ENCODE measurements around the gene DOCK9.

GRCh38 chr13:99022941-99023340, 45.1 kb upstream of the DOCK9 start:
- no peak for TF ChIP-seq CTCF (conservative IDR thresholded peaks at IDR 0.05 in 1 of 2, IDR thresholded peaks at IDR 0.05 in 1 of 2; ENCODE audit: extremely low read depth in 1 of 2, insufficient read depth in 1 of 2, low read depth in 1 of 2, low read length in 2 of 2)
- no peak for TF ChIP-seq EZH2 (IDR thresholded peaks at IDR 0.05; ENCODE audit: borderline replicate concordance, low read length)

Data from mammary epithelial cell (primary cell).